ENCODE results near the gene COX6B2.
"Not testable (repeated sequence)": the region's sequence is repeated elsewhere in the genome, so short reads cannot be mapped to it uniquely, and the experiment has no call there.

The COX6B2 gene, protein sequence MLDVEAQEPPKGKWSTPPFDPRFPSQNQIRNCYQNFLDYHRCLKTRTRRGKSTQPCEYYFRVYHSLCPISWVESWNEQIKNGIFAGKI

DNA sequence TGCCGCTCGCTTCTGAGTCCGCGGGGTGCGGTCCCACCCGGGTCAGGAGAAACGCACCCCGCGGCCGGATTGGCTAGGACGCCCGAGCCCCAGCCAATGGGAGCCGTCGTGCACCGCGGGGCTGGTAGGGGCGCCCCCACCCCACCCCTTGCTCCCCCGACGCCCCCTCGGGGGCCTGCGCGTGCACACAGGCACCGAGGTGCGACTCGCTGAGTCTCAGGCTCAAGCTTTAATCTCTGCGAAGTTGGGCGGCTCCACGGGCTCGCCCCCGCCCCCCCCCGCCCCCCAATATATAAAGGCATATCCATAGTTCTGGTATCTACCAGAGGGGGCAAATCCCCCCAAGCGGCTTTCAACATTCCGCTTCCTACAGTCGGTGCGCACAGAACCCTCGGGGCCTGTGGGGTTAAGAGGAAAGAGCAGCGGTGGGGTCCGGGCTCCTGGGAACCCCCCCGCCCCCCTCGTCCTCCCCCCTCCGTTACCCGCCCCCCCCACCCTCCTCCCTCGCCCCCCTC is at the start of gene COX6B2:
Gene COX6B2 (minus strand): TSS at position 22 of the 515 bp plus-strand sequence. CDS start 198 bp downstream, outside the sequence.
- no peak for DNase-seq

DNA sequence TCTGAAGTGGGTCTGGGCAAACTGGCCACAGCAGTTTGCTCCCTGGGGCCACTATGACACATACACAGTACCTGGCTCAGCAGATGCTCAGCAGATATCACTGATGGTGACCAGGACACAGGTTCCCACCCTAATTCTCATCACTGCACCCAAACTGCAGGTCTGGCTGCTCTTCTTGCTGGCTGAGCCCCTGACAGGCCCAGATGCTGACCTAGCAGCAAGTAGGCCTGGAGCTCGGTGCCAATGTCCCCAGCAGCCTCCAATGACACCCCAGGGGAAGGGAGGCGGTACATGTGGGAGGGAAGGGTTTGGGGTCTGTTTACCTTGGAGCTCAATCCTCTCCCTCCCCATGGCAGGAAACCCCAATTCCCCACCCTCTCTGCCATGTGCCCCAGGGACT is 48.0 kb upstream of the COX6B2 start:
- no peak for DNase-seq

DNA sequence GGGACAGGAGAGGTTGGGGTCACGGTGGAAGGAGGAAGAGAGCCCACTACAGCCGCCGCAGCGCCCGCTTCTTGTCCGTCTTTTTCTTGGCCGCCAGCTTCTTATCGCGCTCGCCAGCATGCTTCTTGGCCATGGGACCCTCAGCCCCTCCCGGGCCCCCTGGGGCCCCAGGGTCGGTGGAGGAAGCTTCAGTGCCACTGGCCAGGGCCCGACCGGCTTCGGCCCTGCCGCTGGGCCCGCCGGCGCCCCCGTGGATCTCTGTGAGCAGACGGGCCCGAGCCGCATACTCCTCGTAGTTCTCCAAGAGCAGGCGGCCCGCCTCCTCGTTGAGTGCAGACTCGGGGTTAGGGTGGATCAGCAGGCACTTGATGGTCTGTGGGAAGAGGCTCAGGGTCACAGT is 46.9 kb upstream of the COX6B2 start:
- DNase-seq: not testable (repeated sequence)

DNA sequence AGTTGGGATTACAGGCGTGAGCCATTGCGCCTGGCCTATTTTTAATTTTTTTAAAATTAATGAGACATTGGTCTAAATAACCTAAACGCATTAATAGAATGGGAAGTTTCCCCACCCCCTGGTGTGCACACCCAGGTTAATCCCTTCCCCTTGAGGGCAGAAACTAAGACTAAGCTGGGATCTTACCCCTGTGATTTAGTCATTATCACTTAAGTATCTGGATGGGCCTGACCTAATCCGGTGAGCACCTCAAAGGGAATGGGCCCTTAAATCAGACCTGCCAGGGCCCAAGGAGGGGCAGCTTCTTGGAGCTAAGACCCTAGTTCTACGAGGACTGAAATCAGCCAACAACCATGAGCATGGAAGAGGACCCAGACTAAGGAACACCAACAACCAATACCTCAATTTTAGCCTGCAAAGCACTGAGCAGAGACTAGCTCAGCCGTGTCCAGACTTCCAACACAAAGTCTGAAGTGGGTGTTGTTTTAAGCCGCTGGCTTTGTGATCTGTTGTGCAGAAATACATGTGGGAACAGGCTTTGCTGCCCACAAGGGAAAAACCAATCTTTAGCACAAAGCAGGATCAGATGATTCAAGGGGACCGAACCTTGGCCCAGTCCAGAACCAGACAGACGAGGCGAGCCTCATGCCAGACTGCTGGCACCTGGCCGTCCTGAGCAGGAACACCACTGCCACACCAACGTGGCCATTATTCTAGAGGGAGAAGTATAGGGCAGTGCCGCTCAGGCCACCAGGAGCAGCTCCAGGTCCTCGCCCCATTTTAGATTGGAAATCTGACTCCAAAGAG is 46.0 kb upstream of the COX6B2 start:
- DNase-seq: no peak

DNA sequence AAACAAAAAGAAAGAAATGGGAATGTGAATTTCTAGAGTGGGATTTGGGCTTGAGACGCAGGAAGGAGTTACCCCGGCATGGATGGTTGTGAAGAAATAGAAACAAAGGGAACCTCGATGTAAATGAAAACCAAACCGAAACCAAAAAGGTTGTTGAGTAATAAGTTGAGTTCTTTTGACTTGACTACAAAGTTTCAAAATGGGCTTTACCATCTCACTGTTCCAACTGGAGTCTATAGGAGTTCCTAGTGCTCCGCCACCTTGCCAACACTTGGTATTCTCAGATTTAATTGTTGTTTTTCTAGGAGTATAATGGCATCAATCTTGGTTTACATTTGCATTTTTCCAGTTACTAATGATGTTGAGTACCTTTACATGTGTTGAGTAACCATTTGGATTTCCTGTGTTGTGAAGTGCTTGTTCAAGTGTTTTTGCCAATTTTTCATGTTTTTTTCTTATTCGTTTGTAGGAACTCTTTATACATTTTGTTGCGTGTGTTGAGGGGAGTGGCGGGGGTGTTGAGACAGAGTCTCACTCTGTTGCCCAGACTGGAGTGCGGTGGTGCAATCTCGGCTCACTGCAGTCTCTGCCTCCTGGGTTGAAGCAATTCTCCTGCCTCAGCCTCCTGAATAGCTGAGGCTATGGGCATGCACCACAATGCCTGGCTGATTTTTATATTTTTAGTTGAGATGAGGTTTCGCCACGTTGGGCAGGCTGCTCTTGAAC is 43.8 kb upstream of the COX6B2 start:
- DNase-seq: no peak

DNA sequence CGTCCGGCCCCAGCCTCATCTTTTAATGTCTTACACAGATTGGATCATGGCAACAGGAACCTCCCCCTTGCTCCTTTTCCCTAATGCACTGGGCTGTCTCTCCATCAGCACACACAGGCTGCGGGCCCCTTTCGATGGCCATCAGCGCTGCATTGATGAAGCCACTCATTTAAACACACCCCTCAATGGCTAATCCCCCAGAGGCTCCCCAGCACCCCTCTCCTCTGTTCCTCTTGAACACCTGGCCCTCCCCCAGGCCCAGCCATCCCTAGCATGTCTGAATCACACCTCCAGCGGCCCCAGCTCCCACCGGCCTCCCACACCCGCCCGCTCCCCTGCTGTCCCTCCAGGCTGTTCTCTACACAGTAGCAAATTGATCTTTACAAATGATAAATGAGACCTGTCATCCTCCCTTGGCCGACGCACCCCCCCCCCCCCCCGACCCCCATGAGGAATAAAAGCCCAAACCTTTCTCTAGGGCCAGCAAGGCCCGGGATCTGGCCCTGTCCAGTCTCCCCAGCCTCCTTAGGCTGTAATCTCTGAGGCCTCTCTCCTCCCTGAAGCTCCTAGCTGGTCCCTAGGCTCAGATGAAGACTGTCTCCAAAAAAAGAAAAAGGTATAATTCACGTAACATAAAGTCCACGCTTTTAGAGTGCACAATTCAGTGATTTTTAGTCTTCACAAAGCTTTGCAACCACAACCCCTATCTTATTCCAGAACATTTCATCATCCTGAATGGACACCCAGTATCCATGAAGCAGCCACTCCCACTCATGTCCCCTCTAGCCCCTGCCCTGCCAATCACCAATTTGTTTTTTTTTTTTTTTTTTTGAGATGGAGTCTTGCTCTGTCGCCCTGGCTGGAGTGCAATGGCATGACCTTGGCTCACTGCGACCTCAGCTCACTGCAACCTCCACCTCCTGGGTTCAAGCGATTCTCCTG is 38.6 kb upstream of the COX6B2 start:
- DNase-seq: no peak

DNA sequence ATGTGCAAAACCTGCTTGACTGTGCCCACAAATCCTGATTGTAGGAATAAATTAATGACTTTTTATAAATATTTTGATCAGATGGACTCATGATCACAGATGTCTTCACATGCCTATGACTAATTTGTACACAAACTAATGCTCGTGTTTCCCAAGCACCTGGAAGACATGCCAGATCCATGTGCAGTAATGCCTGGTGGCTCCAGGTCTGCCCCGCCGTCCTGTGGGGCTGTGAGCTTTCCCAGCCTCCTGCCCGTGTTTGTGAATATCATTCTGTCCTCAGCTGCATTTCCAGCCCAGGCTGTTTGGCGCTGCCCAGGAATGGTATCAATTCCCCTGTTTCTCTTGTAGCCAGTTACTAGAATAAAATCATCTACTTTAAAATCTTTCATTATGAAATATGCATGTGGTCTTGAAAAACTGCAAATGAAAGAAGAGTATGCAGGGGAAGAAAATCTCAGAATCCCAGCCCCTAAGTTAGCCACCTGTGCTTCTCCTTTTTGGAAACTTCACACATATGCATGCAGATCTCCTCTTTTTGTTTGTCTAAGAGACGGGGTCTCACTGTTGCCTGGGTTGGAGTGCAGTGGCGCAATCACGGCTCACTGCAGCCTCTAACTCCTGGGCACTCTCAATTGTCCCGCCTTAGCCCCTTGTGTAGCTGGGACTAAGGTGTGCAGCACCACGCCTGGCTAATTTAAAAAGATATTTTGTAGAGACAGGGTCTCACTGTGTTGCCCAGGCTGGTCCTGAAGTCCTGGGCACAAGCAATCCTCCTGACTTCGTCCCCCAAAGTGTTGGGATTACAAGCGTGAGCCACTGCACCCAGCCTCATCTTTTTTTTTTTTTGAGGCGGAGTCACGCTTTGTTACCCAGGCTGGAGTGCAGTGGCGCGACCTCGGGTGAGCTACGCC is 37.4 kb upstream of the COX6B2 start:
- DNase-seq: no peak

DNA sequence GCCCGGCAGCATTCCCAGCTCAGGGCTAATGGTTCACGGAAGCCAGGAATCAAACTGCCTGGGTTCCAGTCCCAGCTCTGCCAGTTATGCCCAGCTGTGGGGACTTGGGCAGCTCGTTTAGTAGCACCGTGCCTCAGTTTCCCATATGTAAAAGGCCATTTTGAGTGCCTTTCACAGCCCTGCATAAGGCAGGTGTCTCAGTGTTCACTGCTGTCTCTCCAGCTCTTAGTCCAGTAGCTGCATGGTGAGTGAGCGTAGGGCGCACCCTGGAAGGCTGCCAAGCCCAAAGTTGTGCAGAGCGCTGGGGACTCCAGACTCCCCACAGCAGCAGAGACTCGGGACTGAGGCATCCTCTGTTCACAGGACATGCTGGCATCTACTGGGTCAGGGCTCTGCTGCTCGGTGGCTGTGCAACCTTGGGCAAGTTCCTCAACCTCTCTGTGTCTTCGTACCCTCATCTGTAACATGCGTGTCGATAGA is 36.7 kb upstream of the COX6B2 start:
- no peak for DNase-seq

DNA sequence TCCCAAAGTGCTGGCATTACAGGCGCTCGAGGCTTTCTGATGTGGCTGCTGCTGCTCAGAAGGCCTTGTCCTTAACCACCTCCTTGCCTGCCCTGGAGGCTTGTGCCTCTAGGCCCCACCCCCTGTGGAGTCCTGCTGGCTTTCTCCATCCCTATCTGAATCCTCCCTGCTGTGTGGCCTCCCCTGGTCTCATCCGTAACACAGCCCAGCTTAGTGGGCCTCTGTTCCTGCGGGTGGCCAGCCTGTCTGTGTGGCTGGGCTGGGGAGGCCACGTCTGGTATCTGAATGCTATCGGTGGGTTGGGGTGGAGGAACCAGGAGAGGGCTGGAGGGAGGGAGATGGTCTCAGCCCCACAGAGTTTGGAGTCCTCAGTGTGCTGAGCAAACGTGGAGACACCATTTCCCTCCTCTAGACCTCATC is 36.0 kb upstream of the COX6B2 start:
- no peak for DNase-seq

DNA sequence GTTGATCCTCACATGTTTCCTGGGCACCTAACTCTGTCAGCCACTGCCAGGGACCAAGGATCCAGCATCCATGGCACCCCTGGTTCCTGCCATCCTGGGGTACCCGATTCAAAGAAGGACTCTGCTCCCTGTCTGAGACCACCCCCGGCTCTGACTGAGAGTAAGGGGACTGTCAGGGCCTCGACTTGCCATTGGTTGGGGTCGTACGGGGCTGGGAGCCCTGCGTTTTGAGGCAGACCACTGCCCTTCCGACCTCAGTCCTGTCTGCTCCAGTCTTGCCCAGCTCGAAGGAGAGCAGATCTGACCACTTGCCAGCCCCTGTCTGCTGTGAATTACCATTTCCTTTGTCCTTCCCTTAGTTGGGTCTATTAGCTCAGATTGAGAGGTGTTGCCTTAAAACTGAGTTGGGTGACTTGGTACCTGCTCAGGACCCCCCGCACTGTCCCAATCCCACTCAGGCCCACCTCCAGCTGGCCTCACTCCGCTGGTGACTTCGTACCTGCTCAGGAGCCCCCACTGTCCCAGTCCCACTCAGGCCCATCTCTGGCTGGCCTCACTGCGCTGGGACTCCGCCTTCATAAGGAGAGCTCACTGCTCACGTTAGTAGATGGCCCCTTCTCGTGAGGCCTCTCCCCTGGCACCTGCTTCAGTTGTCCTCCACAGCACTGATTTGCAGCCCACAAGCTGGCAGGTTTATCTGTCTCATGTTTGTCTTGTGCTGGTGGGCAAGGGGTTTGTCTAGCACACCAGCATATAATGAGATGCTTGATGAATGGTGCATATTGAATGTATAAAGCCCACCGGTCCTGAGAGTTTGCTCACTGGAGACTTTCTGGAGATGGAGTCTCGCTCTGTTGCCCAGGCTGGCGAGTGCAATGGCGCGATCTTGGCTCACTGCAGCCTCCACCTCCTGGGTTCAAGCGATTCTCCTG is 35.1 kb upstream of the COX6B2 start:
- DNase-seq: no peak

DNA sequence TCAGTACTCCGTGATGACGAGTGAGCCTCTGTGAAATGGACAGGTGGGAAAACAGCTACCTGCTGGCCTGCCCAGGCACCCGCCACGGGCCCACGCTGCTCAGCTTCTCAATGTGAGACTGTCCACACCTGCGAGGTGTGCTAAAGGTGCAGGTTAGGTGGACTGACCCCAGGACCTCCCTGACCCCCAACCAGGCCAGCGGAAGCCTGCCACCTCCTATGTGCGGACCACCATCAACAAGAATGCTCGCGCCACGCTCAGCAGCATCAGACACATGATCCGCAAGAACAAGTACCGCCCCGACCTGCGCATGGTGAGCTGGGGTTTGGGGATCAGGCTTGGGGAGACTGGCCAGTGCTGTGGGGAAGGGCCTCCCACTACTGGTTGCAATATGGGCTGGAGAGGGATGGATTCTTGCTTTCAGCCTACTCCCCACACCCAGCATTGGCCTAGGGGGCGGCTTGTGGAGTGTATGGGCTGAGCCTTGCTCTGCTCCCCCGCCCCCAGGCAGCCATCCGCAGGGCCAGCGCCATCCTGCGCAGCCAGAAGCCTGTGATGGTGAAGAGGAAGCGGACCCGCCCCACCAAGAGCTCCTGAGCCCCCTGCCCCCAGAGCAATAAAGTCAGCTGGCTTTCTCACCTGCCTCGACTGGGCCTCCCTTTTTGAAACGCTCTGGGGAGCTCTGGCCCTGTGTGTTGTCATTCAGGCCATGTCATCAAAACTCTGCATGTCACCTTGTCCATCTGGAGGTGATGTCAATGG is 33.4 kb upstream of the COX6B2 start:
- DNase-seq: no peak

DNA sequence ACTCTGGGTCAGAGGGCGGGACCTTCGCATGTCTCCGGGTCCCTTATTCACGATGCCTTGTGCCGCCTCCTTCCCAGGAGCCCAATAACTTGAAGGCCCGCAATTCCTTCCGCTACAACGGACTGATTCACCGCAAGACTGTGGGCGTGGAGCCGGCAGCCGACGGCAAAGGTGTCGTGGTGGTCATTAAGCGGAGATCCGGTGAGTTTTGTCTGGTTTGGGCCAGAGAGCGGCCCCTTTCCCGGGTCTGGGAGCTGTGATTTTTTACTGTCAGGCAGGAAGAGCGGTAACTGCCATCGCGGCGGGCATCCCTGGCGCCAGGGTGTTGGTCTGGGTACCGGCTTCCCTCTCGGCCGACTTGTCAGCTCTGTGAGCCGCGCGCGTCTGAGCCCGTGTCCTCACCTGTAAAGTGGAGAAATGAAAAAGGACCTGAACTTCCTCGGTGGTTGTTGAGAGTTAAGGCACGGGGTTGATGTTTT is 32.0 kb upstream of the COX6B2 start:
- DNase-seq: no peak

DNA sequence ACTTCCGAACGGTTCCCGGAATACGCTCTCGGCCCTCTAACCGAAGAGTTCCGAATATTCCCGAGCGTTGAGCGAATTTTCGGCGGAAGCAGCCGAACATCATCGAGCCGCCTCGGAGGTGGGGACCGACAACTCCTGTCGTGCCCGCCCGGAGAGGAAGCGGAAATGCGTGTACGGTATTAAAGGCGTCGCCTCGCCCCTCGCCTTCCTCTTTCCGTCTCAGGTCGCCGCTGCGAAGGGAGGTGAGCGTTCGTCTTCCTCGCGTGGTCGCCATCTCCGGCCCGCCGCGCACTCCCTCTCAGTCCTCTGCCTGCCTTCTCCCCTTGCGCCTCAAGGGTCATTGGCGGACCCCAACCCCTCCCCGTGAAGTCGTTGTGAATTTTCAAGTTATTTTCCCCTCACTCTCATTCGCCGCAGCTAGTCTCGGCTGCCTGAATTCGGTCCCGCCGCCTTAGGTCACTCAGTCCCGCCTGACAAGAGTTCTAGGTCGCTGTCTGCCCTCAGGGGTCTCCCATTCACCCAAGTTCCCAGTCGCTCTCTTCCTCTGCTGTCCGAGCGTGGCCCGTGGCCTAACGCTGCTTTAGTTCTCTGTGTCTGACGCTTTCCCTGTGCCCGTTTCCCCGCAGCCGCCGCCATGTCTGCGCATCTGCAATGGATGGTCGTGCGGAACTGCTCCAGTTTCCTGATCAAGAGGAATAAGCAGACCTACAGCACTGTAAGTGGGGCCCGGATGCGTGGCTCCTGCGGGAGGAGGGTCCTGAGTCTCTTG is 31.4 kb upstream of the COX6B2 start, which contains the start of gene RPL28:
Gene RPL28 (plus strand): TSS at position 209 of the 769 bp plus-strand sequence. CDS start 426 bp downstream, at position 635.
- DNase-seq: peak; percentile 98

DNA sequence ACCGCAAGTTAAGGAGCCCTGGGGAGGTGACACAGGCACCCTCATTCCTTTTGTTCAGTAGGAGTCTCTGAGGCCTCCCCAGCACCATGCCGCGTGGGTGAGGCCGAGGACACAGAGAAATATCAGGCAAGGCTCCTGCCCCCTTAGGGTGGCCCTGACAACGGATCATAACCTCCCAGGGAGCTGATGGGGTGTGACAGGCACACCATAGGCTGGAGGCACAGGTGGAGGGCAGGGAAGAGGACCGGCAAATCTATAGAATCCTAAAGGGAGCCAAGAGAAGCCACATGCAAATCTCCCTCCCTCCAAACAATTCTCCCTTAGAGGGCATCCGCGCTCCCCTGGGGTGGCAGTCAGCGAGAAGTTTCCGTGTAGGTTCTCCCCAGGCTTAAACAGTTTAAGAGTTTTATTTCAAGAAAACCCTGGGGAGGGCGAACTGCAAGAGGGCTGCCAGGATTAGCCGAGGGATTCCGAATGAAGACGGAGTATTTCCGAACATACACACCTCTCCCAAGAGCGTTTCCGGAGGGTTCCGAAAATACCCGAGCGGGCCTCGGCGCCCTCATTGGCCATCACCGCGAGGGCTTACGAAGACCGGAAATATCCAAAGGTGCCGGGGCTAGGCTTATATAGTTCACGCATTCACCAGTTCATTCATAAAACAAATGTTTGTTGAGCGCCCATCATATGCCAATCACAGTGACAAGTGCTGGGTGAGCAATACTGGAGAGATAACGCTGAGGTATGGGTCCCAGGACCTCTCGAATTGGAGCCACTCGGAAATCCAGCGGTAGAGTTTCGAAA is 30.6 kb upstream of the COX6B2 start:
- DNase-seq: peak; percentile 87

DNA sequence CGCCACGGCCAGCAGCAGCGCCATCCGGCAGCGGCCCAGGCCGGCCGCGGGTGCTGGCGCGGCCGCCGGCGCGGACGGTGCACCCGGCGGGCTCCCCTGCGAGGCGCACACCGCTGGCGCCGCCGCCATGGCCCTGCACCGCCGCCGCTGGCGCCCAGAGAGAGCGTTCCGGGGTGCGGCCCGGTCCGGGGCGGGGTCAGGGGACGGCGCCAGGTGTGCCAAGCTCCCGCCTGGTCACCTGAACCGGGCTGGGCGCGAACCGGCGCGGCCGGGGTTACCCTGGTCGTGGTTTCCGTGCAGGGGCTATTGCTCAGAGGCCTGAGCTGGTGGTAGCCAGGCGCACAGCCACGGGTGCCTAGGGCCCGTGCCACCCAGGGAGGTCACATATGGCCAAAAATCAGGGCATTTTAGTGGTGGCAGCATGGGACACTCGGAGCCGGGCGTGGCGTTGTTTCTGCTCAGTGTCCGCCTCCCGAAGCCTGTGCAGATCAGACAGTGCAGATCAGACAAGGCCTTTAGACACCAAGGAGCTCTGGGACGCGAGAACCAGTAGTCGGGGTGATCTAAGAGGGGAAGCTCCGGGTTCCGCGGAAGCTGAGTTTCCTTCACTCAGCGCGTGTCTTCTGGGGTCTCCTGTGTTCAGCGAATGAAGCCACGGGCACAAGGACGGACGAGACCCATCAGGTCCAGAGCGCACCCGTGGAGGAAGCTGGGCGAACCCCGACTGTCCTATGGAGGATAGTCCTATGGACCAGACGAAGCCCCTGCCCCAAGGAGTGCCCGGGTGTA is 29.8 kb upstream of the COX6B2 start, which contains the start of gene TMEM238:
Gene TMEM238 (minus strand): TSS at position 162 of the 789 bp plus-strand sequence. CDS start 33 bp downstream, at position 129.
- DNase-seq: no peak
